Neural cell (in vitro differentiated cells): ENCODE measurements around the gene STX10. TPM values are rescaled to one million over a fixed set of nuclear protein-coding genes. Genes with fewer than 3 reads are reported as not detected.

Source experiments
- H2AFZ ChIP-seq: fragments of 200-600, 300-800 bp; sonication (generic), shearing (Covaris generic); 2 replicates; pipeline ENCODE4 v1.6.0; 2014; ENCODE audit warnings: low read depth, mild to moderate bottlenecking, antibody characterized with exemption, low read length, moderate library complexity
- H3F3A ChIP-seq: fragments of 200-600 bp; shearing (Covaris generic); 2 replicates; pipeline ENCODE4 v1.6.1; 2016; ENCODE audit warnings: mild to moderate bottlenecking, moderate library complexity, mixed read lengths, antibody characterized with exemption, low read length; ENCODE audit not compliant: insufficient read depth, poor library complexity, severe bottlenecking
- H3K27ac ChIP-seq: fragments of 200-600, 300-800 bp; sonication (generic), shearing (Covaris generic); 2 replicates; pipeline ENCODE4 v1.5.1; 2014; ENCODE audit warnings: mild to moderate bottlenecking, low read length, moderate library complexity
- H3K27me3 ChIP-seq: fragments of 300-800, 200-600 bp; sonication (generic), shearing (Covaris generic); 2 replicates; pipeline ENCODE4 v1.6.0; 2014; ENCODE audit warnings: mild to moderate bottlenecking, low read depth, low read length, moderate library complexity; ENCODE audit not compliant: insufficient read depth
- H3K36me3 ChIP-seq: fragments of 300-800, 200-600 bp; sonication (generic), shearing (Covaris generic); 2 replicates; pipeline ENCODE4 v1.5.1; 2014; ENCODE audit warnings: mild to moderate bottlenecking, antibody characterized with exemption, low read length, moderate library complexity; ENCODE audit not compliant: insufficient read depth
- H3K4me2 ChIP-seq: fragments of 300-800, 200-600 bp; sonication (generic), shearing (Covaris generic); 2 replicates; pipeline ENCODE4 v1.6.0; 2014; ENCODE audit warnings: mild to moderate bottlenecking, low read length
- H3K4me3 ChIP-seq: fragments of 300-800, 200-600 bp; sonication (generic), shearing (Covaris generic); 2 replicates; pipeline ENCODE4 v1.5.1; 2014; ENCODE audit warnings: mild to moderate bottlenecking, low read length, moderate library complexity
- H3K79me2 ChIP-seq: fragments of 200-600 bp; shearing (Covaris generic); replicated peaks from 2 replicates; pipeline ENCODE4 v1.6.0; 2014; ENCODE audit warnings: mild to moderate bottlenecking, low read length, moderate library complexity; ENCODE audit not compliant: insufficient read depth
- H3K9ac ChIP-seq: fragments of 300-800, 200-600 bp; sonication (generic), shearing (Covaris generic); 2 replicates; pipeline ENCODE4 v1.6.1; 2016; ENCODE audit warnings: mild to moderate bottlenecking, low read length, mixed read lengths
- H3K9me2 ChIP-seq: fragments of 200-600 bp; shearing (Covaris generic); 2 replicates; pipeline ENCODE4 v1.6.1; 2016; ENCODE audit warnings: mild to moderate bottlenecking, low read length, mixed read lengths; ENCODE audit not compliant: insufficient read depth
- H3K9me3 ChIP-seq: fragments of 200-600, 300-800 bp; sonication (generic), shearing (Covaris generic); 2 replicates; pipeline ENCODE4 v1.6.1; 2016; ENCODE audit warnings: mild to moderate bottlenecking, mixed run types, low read length, moderate library complexity, mixed read lengths
- H4K20me1 ChIP-seq: fragments of 200-600 bp; shearing (Covaris generic); 2 replicates; pipeline ENCODE4 v1.6.1; 2016; ENCODE audit warnings: mild to moderate bottlenecking, mixed run types; ENCODE audit not compliant: insufficient read depth
- EP300 ChIP-seq: fragments of 450-650 bp; conservative IDR thresholded peaks from 2 replicates; pipeline ENCODE4 v1.6.1; 2014; ENCODE audit warnings: antibody characterized with exemption, mild to moderate bottlenecking, moderate library complexity; ENCODE audit not compliant: poor library complexity, severe bottlenecking
- EZH2 ChIP-seq: fragments of 200-600, 300-800 bp; shearing (Covaris generic), sonication (generic); IDR thresholded peaks from 2 replicates; pipeline ENCODE4 v1.6.1; 2014; ENCODE audit warnings: antibody characterized with exemption, low read length, borderline replicate concordance, mild to moderate bottlenecking; ENCODE audit not compliant: insufficient read depth, poor library complexity, severe bottlenecking
- MXI1 ChIP-seq: fragments of 450-650 bp; conservative IDR thresholded peaks from 2 replicates; pipeline ENCODE4 v1.6.1; 2014; ENCODE audit warnings: antibody characterized with exemption, mild to moderate bottlenecking; ENCODE audit not compliant: poor library complexity, severe bottlenecking
- POLR2AphosphoS5 ChIP-seq: IDR thresholded peaks from 2 replicates; pipeline ENCODE4 v1.6.1; 2012
- RAD21 ChIP-seq: fragments of 450-650 bp; conservative IDR thresholded peaks from 2 replicates; pipeline ENCODE4 v1.6.1; 2014; ENCODE audit warnings: antibody characterized with exemption, mild to moderate bottlenecking, moderate library complexity
- SMC3 ChIP-seq: fragments of 450-650 bp; conservative IDR thresholded peaks from 2 replicates; pipeline ENCODE4 v1.6.1; 2014; ENCODE audit warnings: antibody characterized with exemption, mild to moderate bottlenecking, moderate library complexity; ENCODE audit not compliant: poor library complexity
- TAF1 ChIP-seq: IDR thresholded peaks from 2 replicates; pipeline ENCODE4 v1.6.1; 2012; ENCODE audit warnings: low read depth
- polyA plus RNA-seq: library from polyadenylated mRNA; depleted of rRNA; stranded (reverse); fragments of >200 nt; gene quantifications from 2 replicates; pipeline ENCODE4 v1.2.3, GENCODE V29; 2014
- TF ChIP-seq, protein P1 (sequence below): IDR thresholded peaks from 2 replicates; pipeline ENCODE4 v1.6.1; 2012; ENCODE audit warnings: borderline replicate concordance
- TF ChIP-seq, protein P2 (sequence below): fragments of 450-650 bp; IDR thresholded peaks from 2 replicates; pipeline ENCODE4 v1.5.1; 2014; ENCODE audit warnings: antibody characterized with exemption, mild to moderate bottlenecking, moderate library complexity; ENCODE audit not compliant: poor library complexity, severe bottlenecking

Gene STX10
- polyA plus RNA-seq, 1 donor from 2014 or later: 157 TPM

DNA sequence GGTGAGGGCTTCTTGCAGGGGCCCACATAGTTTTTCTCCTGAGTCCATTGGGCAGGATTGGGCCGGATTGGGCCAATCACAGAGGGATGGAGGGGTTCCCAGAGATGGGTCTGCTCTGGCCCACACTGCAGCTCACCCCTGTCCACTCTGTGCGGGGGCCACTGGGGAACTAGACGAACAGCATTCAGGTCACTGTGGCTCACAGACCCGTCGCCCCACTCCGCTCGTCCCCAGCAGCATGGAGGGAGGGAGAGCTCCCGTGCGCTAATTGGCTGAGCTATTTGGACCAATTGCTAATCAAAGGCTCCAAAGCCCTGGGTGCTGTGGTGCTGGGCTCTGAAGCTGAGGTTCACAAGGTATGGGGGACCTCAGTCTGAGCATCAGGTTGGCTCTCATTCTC is 20.8 kb downstream of the STX10 start:
- no peaks in the 10 kb centered on the region for H3K27me3 ChIP-seq
- H3K9me2 ChIP-seq: no peaks in the 10 kb centered on the region
- no peaks in the 10 kb centered on the region for H4K20me1 ChIP-seq
- no peak overlapping the region for H3K4me2 ChIP-seq
- no peaks in the 10 kb centered on the region for H3K9me3 ChIP-seq
- no peak overlapping the region for H3K27ac ChIP-seq
- peaks cover 15% of the 10 kb centered on the region for H3K79me2 ChIP-seq
- no peak for TF ChIP-seq SMC3
- no peak for TF ChIP-seq EZH2
- TF ChIP-seq EP300: no peak
- no peak for TF ChIP-seq MXI1
- TF ChIP-seq POLR2AphosphoS5: no peak
- TF ChIP-seq, protein P1, sequence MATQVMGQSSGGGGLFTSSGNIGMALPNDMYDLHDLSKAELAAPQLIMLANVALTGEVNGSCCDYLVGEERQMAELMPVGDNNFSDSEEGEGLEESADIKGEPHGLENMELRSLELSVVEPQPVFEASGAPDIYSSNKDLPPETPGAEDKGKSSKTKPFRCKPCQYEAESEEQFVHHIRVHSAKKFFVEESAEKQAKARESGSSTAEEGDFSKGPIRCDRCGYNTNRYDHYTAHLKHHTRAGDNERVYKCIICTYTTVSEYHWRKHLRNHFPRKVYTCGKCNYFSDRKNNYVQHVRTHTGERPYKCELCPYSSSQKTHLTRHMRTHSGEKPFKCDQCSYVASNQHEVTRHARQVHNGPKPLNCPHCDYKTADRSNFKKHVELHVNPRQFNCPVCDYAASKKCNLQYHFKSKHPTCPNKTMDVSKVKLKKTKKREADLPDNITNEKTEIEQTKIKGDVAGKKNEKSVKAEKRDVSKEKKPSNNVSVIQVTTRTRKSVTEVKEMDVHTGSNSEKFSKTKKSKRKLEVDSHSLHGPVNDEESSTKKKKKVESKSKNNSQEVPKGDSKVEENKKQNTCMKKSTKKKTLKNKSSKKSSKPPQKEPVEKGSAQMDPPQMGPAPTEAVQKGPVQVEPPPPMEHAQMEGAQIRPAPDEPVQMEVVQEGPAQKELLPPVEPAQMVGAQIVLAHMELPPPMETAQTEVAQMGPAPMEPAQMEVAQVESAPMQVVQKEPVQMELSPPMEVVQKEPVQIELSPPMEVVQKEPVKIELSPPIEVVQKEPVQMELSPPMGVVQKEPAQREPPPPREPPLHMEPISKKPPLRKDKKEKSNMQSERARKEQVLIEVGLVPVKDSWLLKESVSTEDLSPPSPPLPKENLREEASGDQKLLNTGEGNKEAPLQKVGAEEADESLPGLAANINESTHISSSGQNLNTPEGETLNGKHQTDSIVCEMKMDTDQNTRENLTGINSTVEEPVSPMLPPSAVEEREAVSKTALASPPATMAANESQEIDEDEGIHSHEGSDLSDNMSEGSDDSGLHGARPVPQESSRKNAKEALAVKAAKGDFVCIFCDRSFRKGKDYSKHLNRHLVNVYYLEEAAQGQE: no peak
- no peak for TF ChIP-seq RAD21
- TF ChIP-seq TAF1: no peak
- TF ChIP-seq, protein P2, sequence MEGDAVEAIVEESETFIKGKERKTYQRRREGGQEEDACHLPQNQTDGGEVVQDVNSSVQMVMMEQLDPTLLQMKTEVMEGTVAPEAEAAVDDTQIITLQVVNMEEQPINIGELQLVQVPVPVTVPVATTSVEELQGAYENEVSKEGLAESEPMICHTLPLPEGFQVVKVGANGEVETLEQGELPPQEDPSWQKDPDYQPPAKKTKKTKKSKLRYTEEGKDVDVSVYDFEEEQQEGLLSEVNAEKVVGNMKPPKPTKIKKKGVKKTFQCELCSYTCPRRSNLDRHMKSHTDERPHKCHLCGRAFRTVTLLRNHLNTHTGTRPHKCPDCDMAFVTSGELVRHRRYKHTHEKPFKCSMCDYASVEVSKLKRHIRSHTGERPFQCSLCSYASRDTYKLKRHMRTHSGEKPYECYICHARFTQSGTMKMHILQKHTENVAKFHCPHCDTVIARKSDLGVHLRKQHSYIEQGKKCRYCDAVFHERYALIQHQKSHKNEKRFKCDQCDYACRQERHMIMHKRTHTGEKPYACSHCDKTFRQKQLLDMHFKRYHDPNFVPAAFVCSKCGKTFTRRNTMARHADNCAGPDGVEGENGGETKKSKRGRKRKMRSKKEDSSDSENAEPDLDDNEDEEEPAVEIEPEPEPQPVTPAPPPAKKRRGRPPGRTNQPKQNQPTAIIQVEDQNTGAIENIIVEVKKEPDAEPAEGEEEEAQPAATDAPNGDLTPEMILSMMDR: no peak
- H3F3A ChIP-seq: no peaks in the 10 kb centered on the region
- H3K9ac ChIP-seq: no peak overlapping the region
- no peak overlapping the region for H2AFZ ChIP-seq
- no peaks in the 10 kb centered on the region for H3K36me3 ChIP-seq
- no peak overlapping the region for H3K4me3 ChIP-seq

DNA sequence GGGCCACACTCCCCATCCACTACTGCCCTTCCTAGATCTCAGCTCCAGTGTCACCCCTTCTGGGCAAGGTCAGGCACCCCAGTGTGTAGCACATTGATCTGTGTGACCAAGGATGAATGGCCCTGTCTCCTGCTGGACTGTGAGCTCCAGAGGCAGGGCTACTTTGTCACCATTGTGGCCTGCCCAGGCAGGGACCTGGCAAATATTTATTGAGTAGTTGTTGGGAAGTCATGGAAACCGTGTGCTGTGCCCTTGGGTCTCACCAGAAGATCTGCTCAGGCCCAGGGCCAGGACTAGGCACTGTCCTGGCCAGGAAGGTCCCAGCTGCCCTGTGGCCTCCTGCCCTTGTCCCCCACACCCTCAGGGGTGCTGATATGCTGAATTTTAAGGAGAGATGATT is 21.6 kb downstream of the STX10 start:
- H3K9me3 ChIP-seq: no peaks in the 10 kb centered on the region
- no peaks in the 10 kb centered on the region for H3K9me2 ChIP-seq
- H3K4me2 ChIP-seq: no peak overlapping the region
- no peaks in the 10 kb centered on the region for H3K27me3 ChIP-seq
- no peak overlapping the region for H2AFZ ChIP-seq
- H4K20me1 ChIP-seq: no peaks in the 10 kb centered on the region
- H3K9ac ChIP-seq: no peak overlapping the region
- TF ChIP-seq EP300 (no peak), TAF1 (no peak), SMC3 (no peak), EZH2 (no peak), POLR2AphosphoS5 (no peak), RAD21 (no peak), MXI1 (no peak)
- TF ChIP-seq, protein P1: no peak
- TF ChIP-seq, protein P2: no peak
- H3F3A ChIP-seq: no peaks in the 10 kb centered on the region
- H3K4me3 ChIP-seq: no peak overlapping the region
- H3K36me3 ChIP-seq: no peaks in the 10 kb centered on the region
- H3K79me2 ChIP-seq: peaks cover 15% of the 10 kb centered on the region
- no peak overlapping the region for H3K27ac ChIP-seq
